Measurements from ENCODE around the gene FRMPD4.

DNA sequence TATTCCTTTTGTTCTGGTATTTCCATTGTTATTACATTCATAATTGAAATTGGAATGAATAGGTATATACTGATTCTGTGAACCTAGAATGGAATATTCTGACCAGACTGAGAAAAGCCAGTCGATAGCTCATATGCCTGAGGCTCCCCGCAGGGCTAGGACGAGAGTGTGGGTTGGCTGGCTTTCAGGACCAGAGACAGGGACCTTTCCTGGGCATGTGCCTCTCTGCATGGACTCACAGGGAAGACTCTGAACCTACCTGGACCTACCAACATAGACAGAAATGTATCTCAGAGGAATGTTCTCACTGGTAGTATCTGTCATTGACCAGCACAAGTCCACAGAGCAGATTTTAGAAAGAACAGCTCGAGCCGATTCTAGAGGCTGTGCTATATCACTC is 214.6 kb downstream of the FRMPD4 start:
- TF ChIP-seq, protein P1, sequence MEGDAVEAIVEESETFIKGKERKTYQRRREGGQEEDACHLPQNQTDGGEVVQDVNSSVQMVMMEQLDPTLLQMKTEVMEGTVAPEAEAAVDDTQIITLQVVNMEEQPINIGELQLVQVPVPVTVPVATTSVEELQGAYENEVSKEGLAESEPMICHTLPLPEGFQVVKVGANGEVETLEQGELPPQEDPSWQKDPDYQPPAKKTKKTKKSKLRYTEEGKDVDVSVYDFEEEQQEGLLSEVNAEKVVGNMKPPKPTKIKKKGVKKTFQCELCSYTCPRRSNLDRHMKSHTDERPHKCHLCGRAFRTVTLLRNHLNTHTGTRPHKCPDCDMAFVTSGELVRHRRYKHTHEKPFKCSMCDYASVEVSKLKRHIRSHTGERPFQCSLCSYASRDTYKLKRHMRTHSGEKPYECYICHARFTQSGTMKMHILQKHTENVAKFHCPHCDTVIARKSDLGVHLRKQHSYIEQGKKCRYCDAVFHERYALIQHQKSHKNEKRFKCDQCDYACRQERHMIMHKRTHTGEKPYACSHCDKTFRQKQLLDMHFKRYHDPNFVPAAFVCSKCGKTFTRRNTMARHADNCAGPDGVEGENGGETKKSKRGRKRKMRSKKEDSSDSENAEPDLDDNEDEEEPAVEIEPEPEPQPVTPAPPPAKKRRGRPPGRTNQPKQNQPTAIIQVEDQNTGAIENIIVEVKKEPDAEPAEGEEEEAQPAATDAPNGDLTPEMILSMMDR (conservative IDR thresholded peaks at IDR 0.05 in 1 of 2, IDR thresholded peaks at IDR 0.05 in 1 of 2; ENCODE audit: extremely low read depth in 1 of 2, insufficient read depth in 1 of 2, low read depth in 1 of 2, low read length in 2 of 2): no peak
- TF ChIP-seq EZH2 (IDR thresholded peaks at IDR 0.05; ENCODE audit: borderline replicate concordance, low read length): no peak

All from mammary epithelial cell (primary cell).